GM10266 (cell line): Measurements from ENCODE around the gene S100A14.

Experiments
- DNase-seq: peaks from one replicate; pipeline ENCODE4 v3.0.0; 2012; ENCODE audit errors: extremely low spot score
- CTCF ChIP-seq: IDR thresholded peaks from 2 replicates; pipeline ENCODE4 v1.5.1; 2012; ENCODE audit warnings: mild to moderate bottlenecking, low read depth; ENCODE audit not compliant: control insufficient read depth, insufficient read depth; ENCODE audit errors: missing control alignments

S100A14 gene

GRCh38 chr1:153658400-153659174 lies 42.5 kb upstream of the S100A14 start, which contains the start of gene SNAPIN:
SNAPIN (plus strand) TSS chr1:153658703; CDS start chr1:153658744, 41 bp downstream.
- no peak for TF ChIP-seq CTCF
- DNase-seq: peak; percentile 88

DNA sequence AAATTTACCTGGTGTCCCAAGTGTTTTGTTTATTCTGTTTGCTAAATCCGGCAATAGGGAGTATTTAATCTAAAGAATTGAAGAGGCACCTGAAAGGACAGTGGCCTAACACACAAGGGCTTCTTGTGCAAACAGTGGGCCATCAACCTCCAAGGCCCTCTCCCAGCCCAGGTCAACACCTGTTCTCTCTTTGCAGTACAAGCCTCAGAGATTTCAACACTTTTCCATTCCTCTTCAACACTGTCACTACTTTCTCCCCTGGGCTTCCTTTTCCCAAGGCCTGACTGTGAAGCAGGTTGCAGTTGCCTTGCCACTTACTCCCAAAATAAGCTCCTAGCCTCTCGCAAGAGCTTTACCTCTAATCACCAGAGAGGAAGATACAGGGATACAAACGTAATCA lies 39.2 kb upstream of the S100A14 start:
- no peak for TF ChIP-seq CTCF
- DNase-seq: no peak

- no peak for TF ChIP-seq CTCF
- no peak for DNase-seq
Measured at GRCh38 chr1:153652805-153653500, 36.8 kb upstream of the S100A14 start.

DNA sequence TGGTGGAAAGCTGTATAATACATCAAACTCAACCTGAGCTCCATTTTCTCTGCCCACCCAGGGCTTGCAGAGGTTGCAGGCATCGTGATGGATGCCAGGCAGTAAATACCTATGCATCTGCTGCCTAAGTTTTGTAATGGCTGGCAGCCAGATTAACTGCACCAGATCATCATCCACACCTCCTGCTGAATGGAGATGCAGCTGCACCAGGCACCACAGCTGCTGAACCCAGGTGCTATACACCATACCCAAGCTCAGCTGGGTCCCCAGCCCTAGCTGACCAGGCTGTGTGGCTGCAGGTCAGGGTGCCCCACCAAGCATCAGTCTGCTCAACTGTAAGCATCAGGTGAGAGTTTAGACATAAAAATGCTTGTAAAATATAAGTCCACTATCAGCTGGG lies 35.6 kb upstream of the S100A14 start:
- DNase-seq: no peak
- no peak for TF ChIP-seq CTCF

DNA sequence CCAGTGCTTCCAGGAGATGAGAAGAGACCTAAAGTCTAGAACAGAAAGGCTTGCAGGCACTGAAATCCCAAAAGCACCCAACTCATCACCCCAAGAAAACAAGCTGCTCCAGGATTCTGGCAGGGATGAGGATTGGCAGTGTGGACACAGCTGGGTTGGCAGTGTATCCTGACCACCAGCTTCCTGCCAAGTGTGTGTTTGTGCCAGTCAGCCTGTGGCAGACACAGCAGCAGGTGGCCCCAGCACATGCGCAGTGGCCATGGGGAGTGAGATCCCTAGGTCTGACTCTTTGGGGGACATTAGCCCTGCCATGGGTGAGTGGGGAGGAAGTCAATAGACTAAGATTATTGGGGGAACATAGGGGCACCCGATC lies 33.7 kb upstream of the S100A14 start:
- no peak for TF ChIP-seq CTCF
- no peak for DNase-seq

GRCh38 chr1:153649137-153649862 lies 33.2 kb upstream of the S100A14 start:
- no peak for TF ChIP-seq CTCF

More at GRCh38 chr1:153649137-153649862, 33.2 kb upstream of the S100A14 start:
- DNase-seq: no peak
